ENCODE data around the gene PLXNA2. TPM values are rescaled to one million over a fixed set of nuclear protein-coding genes. Genes with fewer than 3 reads are reported as not detected.

Gene PLXNA2
- total and polyA plus RNA-seq, 2 of the 8 experiments (the other 6 are each of a cell fraction or from before 2014, with no cell fraction given), result 0.33 to 1.5 TPM

- no peak overlapping the region for H3K4me2 ChIP-seq (ENCODE audit: insufficient read depth in 1 of 2, low read depth in 2 of 2, low read length in 2 of 2)
- no peak overlapping the region for H3K4me3 ChIP-seq (ENCODE audit: extremely low read depth in 1 of 4, insufficient read depth in 2 of 4, low read depth in 3 of 4, low read length in 4 of 4)
- H2BK5ac ChIP-seq (ENCODE audit: low read depth, low read length), result no peak overlapping the region
- no peaks in the 10 kb centered on the region for H3K23me2 ChIP-seq (ENCODE audit: low read depth, low read length)
- no peak overlapping the region for H3K27ac ChIP-seq (ENCODE audit: low read depth, low read length)
- H3K36me3 ChIP-seq (ENCODE audit: control insufficient read depth in 2 of 4, insufficient read depth in 4 of 4, low read length in 3 of 4), result no peaks in the 10 kb centered on the region
- DNase-seq (ENCODE audit: low read depth in 1 of 2, low spot score in 2 of 2) (no peak), FAIRE-seq (no peak)
- H3K9ac ChIP-seq (replicated peaks in 1 of 4; ENCODE audit: extremely low read depth in 1 of 4, low read depth in 3 of 4, low read length in 3 of 4), result no peak overlapping the region
- no peaks in the 10 kb centered on the region for H4K20me1 ChIP-seq (replicated peaks in 1 of 2; ENCODE audit: control insufficient read depth in 1 of 2, insufficient read depth in 2 of 2, low read length in 2 of 2)
- 0 out of 2 replicates have a peak, but pooled peaks cover 3% of the 10 kb centered on the region for H3K79me1 ChIP-seq (ENCODE audit: low read depth, low read length)
- ChIA-PET POLR2A (ENCODE audit: partially characterized antibody) (no interaction called here), CTCF (ENCODE audit: partially characterized antibody) (interaction anchor here (0.8 to 16.9 kb wide), 11 partner anchors 8 to 206 kb away, joined by 3 to 315 read pairs (median 8); partner anchors contain the start of gene PLXNA2)
- no peak overlapping the region for H3K23ac ChIP-seq (ENCODE audit: insufficient read length)
- WGBS, 2 experiments (ENCODE audit: extremely low coverage in 1 of 2, insufficient coverage in 1 of 2, insufficient read length in 1 of 2, insufficient replicate concordance in 2 of 2, low coverage in 1 of 2, low lambda C conversion rate in 2 of 2, missing lambda C conversion rate in 1 of 2), result 85% methylated on average over 15 of the region's 15 CpGs; no CpG with 5 or more reads in 1 of the 2 experiments
- H2AFZ ChIP-seq (ENCODE audit: low read length), result no peak overlapping the region
- no peak overlapping the region for H4K5ac ChIP-seq (ENCODE audit: insufficient read length, low read depth, low read length)
- no peak overlapping the region for H4K91ac ChIP-seq (replicated peaks; ENCODE audit: insufficient read length, low read length)
- no peak for TF ChIP-seq CHD2 (IDR thresholded peaks at IDR 0.05; ENCODE audit: low read length)
- TF ChIP-seq PHF8 (conservative IDR thresholded peaks at IDR 0.05; ENCODE audit: low read depth, low read length), result no peak
- TF ChIP-seq CBX5 (IDR thresholded peaks at IDR 0.05; ENCODE audit: low read depth, low read length), result no peak
- no peak for TF ChIP-seq TEAD4 (IDR thresholded peaks at IDR 0.05; ENCODE audit: low read depth, low read length)
- TF ChIP-seq POLR2A (IDR thresholded peaks at IDR 0.05; ENCODE audit: control extremely low read depth in 1 of 2, low read depth in 2 of 2, low read length in 2 of 2), result no peak
- TF ChIP-seq SP4 (IDR thresholded peaks at IDR 0.05; ENCODE audit: low read length), result no peak
- no peak for TF ChIP-seq KDM5A (IDR thresholded peaks at IDR 0.05; ENCODE audit: low read length)
- TF ChIP-seq FOSL1 (IDR thresholded peaks at IDR 0.05; ENCODE audit: insufficient read depth, low read depth, low read length), result no peak
- no peak for TF ChIP-seq SIN3A (conservative IDR thresholded peaks at IDR 0.05 in 1 of 2, IDR thresholded peaks at IDR 0.05 in 1 of 2; ENCODE audit: low read depth in 1 of 2, low read length in 2 of 2)
- TF ChIP-seq, protein P1, sequence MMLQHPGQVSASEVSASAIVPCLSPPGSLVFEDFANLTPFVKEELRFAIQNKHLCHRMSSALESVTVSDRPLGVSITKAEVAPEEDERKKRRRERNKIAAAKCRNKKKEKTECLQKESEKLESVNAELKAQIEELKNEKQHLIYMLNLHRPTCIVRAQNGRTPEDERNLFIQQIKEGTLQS (IDR thresholded peaks at IDR 0.05; ENCODE audit: insufficient read depth, low read depth, low read length), result no peak
- no peaks in the 10 kb centered on the region for H3K9me3 ChIP-seq (ENCODE audit: insufficient read depth in 2 of 2, low read depth in 1 of 2, low read length in 1 of 2)
- no peak overlapping the region for H4K8ac ChIP-seq (ENCODE audit: extremely low read depth, insufficient read depth, low read length)
- no peak overlapping the region for H2BK120ac ChIP-seq (replicated peaks; ENCODE audit: low read depth, low read length)
- no peaks in the 10 kb centered on the region for H3K79me2 ChIP-seq (ENCODE audit: control insufficient read depth in 1 of 2, insufficient read depth in 2 of 2, low read length in 2 of 2)
- H2BK20ac ChIP-seq (ENCODE audit: low read length), result no peak overlapping the region
- 0 out of 2 replicates have a peak overlapping the region, but pooled peaks have one; percentile 69 for H2BK12ac ChIP-seq (ENCODE audit: low read depth, low read length)
- H2AK5ac ChIP-seq (ENCODE audit: low read depth, low read length), result peak overlapping the region; percentile 79; the same call in 1 of the 2 replicates
- no peak overlapping the region for H3K14ac ChIP-seq (ENCODE audit: insufficient read length)
- no peak overlapping the region for H3K18ac ChIP-seq (ENCODE audit: extremely low read depth, low read length)
- H2BK15ac ChIP-seq (ENCODE audit: low read length), result peak overlapping the region; percentile 23; the same call in 1 of the 2 replicates
- no peaks in the 10 kb centered on the region for H3K27me3 ChIP-seq (replicated peaks in 1 of 4; ENCODE audit: control insufficient read depth in 3 of 4, extremely low read depth in 1 of 4, insufficient read depth in 3 of 4, low read length in 3 of 4)
- no peak overlapping the region for H3K56ac ChIP-seq (replicated peaks; ENCODE audit: insufficient read length, low read depth, low read length)
- H3K4me1 ChIP-seq (replicated peaks in 1 of 4; ENCODE audit: control insufficient read depth in 3 of 4, insufficient read depth in 4 of 4, low read length in 3 of 4), result peaks cover 4 to 34% (median 26%) of the 10 kb centered on the region in 4 experiments
- no peak overlapping the region for H3K4ac ChIP-seq (replicated peaks; ENCODE audit: insufficient read length, low read depth, low read length)
Observed at GRCh38 chr1:208230668-208231529, 13.3 kb downstream of the PLXNA2 start.
